ENCODE data around the gene DDX60.

DDX60 gene

DNA sequence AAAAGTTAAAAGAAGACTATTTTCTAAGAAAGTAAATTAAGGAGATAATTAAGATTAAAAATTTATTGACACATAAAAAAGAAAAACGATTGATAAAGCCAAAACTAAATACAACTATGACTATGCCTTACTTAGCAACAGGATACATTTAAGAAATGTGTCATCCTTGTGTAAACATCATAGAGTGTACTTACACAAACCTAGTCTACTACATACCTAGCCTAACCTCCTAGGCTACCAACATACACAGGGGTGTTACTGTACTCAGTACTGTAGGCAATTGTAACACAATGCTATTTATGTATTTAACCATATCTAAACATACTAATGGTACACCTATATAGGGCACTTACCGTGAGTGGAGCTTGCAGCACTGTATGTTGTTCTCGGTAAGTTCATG lies 117.9 kb downstream of the DDX60 start:
- DNase-seq = no peak

DNA sequence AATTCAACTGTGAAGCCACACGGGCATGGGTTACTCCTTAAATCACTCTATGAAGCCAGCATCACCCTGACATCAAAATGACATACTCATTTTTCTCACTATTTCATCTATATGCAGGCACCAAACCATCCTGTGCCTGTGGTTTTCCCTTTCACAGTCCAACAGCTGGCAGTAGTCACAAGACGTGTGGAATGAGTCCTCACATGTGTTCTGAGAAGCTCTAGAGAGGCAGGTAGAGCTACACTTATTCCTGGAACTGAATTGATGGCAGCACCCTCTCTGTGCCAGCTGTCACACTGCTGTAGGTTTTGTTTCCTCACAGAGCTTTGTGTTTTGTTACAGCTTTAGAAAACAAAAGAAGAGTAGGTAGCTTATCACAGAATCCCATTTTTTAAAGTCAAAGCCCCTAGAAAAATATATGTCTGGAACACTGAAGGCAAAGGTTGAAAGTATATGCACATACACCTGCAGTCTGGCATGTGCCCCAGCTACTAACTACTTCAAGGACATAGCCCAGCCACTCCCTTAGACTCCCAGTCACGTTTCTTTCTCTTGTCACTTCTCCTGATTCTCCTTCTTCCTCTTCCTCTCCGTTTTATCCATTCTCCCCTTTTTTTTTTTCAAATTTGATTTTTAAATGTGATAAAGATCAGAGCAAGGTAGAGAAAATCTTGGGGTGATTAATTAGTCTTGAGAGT lies 119.1 kb downstream of the DDX60 start:
- DNase-seq = no peak

- DNase-seq = no peak
Observed at GRCh38 chr4:168197926-168198325, 120.6 kb downstream of the DDX60 start.

GRCh38 chr4:168188754-168189153 lies 129.8 kb downstream of the DDX60 start:
- DNase-seq = no peak

DNA sequence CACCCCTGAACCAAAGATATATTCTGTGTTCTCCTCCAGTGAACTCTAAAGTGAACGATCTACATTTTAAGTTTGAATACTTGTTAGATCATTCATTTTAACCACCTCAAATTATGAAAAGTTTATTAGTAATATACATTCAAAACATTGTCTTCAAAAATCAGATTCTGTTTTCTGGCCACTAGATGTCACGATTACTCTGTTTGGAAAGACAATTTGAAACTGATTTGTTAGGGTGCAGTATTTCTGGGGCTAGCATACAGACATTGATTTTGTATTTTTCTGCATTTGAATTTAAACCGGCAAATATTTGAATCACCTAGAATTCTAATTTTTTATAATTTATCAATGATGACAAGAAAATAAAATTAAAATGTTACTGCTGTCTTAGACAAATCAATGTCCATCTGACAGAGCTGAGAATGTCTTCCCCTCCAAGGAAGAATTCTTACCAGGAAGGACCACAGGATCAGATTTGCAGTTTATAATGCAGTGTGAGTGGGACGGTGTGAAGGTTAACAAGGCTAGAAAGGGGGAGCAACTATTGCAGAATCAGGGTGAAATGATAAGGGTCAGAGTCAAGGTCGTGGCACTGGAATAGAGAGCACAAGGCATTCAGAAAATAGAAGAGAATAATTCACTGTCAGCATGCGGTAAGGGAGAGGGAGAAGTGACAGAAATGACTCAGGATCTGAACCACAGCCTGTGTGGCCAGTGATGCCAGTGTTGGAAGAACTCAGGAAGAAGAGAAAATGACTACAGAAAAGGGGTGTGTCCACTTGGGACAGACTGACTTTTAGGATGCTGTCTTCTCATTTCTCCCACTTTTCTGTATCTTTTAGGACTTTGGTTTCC lies 134.6 kb downstream of the DDX60 start:
- no peak for DNase-seq

DNA sequence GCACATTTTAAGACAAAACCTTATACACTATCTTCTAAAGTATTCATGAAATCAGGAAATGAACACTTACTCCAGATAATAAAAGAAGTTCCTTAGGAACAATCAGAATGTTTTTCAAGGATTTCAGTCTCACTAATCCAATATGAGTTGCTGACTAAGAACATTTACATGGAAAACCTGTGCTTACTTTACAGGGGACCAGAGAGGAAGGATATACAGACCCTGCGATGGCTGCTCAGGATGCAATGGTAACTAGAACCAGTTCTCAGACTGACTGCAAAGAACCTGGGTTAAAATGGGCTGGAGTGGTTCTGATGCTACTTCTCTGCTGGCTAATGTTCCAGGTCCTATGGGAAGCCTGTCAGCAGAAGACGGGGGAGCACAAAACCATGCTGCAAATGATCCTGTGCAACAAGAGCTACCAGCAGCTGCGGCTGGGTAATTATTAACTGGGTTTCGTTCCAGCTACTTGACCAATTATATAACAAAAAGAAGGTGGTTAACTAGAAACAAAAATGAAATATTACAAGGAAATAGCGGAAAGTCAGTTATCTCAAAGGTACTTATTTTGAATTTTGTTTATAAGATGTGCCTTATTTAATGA lies 140.9 kb downstream of the DDX60 start:
- no peak for DNase-seq

DNA sequence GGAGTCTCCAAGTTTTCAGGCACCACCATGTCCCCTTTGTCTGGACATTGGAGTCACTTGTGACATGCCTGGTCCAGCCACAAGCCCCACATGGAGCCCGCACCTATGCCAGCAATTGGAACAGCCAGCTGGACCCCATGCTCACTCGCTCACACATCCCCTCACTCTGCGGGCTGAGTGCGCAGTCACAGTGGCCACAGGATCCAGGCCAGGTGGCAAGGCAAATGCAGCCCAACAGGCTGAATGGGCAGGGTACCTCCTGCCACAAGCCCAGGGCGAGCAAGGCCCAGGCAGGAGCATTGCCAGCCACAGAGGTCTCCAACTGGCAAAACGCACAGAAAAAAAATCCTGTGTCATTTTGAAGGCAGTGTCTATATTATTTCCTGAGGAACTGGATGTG lies 144.2 kb downstream of the DDX60 start:
- DNase-seq = no peak

DNA sequence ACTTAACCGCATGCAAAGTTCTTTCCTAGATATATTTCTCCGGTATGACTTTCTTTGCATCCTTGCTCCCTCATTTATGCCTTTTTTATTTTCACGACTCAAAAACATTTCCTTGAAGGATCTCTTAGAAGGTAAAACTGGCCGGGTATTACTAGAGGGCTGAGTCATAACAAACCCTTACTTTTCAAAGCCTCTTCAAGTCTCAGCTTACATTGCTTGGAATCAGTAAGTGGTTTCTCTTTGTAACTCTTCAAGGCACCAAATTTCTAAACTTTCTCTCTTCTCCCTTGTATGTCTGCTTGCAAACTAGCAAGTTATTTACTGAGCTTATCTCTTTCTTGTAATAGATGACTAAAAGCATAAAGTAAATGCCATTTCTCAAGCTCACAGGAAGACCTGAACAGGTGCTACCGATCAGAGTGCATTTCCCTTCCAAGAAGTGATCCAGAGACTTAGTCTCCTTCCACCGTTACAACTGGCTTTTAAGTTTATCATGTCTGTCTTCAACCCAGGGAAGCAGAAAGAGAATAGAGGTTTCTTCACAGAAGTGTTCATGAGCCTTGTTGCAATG lies 150.8 kb downstream of the DDX60 start:
- no peak for DNase-seq

Data from activated CD4-positive, CD25-positive, alpha-beta regulatory T cell (primary cell).